Measurements from ENCODE around the gene SETD6.
"Not testable (repeated sequence)": the region's sequence is repeated elsewhere in the genome, so short reads cannot be mapped to it uniquely, and the experiment has no call there.

The SETD6 gene

DNA sequence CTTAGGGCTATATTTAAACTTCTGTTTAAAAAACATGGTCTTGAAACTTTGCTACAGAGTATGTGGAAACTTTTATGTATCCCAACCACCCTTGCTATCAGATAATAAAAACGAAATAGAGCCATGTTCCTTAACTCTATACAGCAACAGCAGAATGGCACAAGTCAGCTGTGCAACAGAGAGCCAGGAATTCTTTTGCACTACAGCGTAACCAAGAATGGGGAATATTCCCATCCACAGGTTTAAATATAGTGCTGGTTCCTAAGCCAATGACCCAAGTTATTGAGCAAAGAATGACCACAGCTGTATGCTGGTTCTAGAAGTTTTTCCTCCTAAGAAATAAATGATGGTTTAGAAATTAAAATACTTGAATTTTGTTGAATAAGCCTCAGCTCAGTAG lies 33.1 kb downstream of the SETD6 start:
- DNase-seq, result no peak

DNA sequence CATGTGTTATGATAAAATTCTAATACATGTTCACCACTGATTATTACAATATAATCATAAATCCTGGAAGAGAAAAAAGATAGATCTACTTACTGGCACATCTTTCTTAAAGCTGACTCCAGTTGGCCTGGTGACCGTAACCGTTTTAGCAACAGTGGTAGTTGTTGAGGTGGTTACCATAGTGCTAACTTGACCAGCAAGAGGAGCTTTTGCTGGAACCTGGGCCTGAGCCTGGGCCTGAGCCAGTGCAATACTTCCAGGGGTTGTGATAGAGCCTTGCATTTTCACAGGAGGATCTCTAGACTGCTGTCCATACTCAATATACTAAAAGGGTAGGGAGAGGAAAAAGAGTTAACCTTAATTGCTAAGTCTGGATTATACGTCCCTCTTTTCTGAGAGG lies 36.2 kb downstream of the SETD6 start:
- DNase-seq, result no peak

DNA sequence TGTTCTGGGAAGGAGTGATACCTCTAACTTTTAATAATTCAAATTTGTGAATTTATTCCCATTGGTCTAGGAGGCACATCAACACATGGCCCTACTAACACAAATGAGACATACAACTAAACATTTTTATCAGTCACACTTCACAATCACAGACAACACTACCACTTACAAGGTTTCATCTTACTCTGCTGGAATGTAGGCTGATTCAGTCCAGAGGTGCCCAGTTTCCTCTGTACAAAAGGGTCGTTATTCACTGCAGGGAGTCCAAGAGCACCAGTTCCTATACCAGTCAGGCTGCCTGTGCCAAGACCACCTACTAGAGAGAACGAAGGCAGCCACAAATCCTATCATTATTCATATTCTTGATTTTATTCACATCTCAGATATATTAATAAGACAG lies 41.4 kb downstream of the SETD6 start:
- no peak for DNase-seq

DNA sequence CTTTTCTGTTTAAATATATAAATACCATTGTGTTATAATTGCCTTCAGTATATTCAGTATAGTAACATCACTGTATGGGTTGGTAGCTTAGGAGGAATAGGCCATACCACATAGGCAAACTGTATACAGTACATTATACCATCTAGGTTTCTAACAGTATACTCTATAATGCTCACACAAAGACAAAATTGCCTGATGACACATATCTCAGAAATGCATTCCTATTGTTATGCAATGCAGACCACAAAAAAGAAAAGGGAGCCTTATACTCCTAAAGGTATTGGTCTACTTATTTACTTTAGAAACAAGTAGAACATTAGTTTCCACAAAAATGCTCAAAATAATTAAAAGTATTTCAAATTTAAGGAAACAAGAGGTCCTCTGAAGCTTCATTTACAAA lies 47.9 kb downstream of the SETD6 start:
- no peak for DNase-seq

DNA sequence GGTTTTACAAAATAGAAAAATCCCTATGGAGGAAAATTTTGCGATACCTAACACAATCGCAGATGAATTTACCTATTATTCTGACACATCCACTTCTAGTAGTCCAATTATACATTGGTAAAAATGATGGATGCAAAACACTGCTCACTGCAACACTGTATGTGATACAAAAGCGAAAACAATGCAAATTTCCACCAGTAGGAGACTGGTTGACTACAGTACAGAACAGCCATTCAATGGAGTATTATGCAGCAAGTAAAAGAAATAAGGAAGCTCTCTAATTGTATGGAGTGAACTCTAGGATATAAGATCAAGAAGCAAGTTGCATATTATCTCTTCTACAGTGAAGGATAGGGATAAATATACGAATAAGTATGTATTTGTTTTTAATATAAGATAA lies 48.5 kb downstream of the SETD6 start:
- DNase-seq, result no peak

DNA sequence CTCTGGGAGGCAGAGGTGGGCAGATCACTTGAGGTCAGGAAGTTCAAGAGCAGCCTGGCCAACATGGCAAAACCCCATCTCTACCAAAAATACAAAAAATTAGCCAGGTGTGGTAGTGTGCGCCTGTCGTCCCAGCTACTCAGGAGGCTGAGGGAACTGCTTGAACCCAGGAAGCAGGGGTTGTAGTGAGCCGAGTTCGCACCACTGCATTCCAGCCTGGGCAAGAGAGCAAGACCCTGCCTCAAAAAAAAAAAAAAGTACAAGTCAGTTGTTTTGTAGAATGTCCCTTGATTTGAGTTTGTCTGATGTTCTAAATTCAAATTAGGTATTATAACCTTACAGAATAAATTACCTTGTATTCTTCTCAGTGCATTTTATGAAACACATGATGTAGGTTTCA lies 50.4 kb downstream of the SETD6 start:
- not testable (repeated sequence) for DNase-seq
